Stimulated activated naive CD4-positive, alpha-beta T cell treated with Interleukin-2 at 50 U/mL for 16 hours (primary cell): ENCODE measurements around the gene DNAJC28.
A peak's percentile ranks its signal among the peaks of the same experiment; 100 is the strongest.
"Not testable (repeated sequence)": the region's sequence is repeated elsewhere in the genome, so short reads cannot be mapped to it uniquely, and the experiment has no call there.

Source experiments
- DNase-seq: peaks from one replicate; lab custom pipeline; 2025; lab: John Stamatoyannopoulos, UW

Gene DNAJC28

DNA sequence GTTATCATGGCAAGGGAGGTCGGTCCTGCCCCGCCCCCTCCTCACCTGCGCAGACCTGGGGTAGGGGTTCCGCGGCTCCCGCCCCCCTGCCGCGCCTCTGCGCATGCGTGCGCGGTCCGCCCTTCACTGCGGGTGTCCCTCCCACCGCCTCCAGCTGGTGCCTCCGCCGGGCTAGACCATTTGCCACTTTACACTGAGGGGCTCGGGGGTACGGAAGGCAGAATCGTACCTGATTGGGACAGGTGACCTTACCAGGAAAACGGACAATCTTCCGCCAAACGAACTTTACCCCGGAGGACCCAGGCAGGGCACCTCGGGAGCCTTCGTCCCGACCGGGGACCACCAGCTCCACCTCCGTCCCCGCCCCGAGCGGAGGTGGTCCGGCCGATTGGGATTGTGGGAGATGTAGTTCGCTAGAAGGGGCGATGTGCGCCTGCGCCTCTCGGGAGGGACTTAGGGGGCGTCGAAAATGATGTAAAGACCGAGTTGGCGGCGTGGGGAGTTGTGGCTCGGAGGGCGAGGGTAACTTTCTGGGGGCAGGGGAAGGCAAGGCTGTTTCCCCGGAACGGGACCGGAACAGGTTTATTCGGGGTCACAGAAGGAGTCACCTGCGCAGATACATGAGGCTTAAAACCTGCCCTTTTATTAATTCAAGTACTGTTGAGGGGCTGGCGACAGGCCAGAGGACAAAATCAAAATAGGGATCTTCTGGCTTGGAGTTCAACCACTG, at the start of gene DNAJC28:
Gene DNAJC28, minus strand, starts transcription at position 344 of the 730 bp plus-strand sequence. CDS start 2,323 bp downstream, outside the sequence.
- peak; percentile 89 for DNase-seq

- no peak for DNase-seq
Measured at GRCh38 chr21:33541105-33541711, 49.7 kb upstream of the DNAJC28 start.

DNA sequence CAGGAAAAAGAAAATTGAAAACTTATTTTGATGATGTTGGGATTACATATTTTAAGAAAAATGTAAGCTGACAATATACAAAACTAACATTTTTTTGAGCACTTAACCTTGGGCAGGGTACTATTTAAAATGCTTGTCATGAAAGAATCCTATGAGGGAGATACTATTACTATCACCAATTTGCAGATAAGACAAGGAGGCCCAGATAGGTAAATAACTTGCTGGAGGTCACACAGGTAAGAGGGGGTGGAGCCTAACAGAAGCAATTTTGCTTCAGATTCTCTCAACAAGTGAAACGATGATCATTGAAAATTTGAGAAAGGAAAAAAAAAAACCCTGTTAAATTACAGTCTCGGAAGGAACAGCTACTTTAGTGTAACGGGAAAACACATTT, 49.2 kb upstream of the DNAJC28 start:
- DNase-seq, result no peak

- DNase-seq, result no peak
Measured at GRCh38 chr21:33539616-33540015, 48.1 kb upstream of the DNAJC28 start.

- DNase-seq, result no peak
Measured at GRCh38 chr21:33537212-33537611, 45.7 kb upstream of the DNAJC28 start.

- no peak for DNase-seq
Measured at GRCh38 chr21:33531007-33531406, 39.5 kb upstream of the DNAJC28 start.

DNA sequence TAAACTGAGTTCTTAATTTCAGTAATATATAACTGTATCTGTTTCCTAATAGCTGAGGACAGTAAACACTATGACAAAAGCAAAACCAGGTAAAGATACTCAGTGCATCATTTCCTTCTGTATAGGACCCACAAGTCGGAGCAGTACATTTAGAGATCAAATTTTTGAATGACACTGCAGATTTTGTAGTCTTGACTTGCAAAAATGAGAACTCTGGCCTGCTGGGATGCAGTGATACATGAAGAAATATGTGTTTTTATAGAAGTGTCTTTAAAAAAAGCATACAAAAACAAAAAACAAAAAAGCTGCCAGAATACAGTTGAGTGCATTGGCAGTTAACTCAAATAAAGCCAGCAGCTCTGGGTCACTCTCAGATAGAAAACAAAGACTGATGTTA, 31.4 kb upstream of the DNAJC28 start:
- no peak for DNase-seq

DNA sequence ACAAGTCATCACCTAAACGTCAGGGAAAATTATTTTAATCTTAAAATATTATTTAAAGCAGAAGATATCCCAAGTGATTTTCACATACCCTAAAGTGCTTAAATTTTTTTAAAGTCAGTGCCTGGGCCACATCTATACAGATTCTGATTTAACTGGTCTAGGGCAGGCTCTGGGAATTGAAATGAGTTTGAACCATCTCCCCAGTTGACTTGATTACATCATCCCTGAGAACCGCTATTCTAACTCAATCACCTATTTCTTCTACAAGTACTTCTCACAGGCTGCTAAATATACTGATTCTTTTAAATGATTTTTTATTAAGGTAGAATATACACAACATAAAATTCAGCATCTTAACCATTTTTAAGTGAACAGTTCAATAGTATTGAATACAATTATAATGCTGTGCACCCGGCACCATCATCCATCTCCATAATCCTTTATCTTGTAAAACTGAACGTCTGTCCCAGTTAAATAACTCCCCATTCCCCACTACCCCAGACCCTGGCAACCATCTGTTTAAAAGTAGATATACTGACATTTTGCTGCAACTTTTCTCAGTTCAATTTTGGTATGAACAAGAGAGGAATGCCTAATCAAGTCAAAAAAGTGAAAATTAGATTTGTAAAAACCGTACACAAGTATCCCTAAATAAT, 30.9 kb upstream of the DNAJC28 start:
- DNase-seq, result no peak

DNA sequence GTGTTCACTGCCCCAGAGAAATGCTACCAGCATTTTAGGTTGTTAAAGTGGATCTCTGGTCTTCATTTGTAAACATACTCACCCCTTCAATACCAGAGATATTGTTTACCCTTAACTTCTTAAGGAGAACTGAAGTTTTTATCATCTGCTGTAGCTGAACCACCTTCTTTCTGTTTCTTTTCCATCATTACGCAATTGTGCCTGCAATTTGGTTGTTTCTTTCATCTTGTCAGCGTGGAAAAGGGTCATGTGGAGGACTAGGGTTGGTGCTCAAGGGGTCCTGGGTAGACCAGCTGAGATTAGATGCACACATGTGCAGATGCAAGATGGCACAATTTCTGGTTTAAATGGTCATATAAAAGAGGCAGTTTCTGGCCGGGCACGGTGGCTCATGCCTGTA, 27.4 kb upstream of the DNAJC28 start:
- DNase-seq, result no peak

DNA sequence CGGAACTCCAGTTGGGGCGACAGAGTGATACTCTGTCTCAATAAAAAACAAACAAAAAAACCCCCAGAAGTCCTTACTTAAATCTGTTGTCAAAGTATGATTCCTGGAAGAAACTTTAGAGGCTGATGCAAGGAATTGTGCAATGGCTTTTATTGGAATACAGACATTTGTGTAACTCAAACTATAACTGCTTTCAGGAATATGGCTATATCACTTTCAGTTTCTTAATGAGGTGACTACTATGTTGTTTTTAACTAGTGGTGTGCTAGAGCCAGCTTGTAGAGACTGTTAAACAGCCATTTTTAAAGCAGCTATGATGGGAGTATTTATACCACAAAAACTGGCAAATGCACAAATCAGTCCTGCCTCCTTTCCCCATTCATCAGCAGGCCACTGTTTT, 22.7 kb upstream of the DNAJC28 start:
- DNase-seq, result no peak

GRCh38 chr21:33512481-33512880, 21.0 kb upstream of the DNAJC28 start:
- DNase-seq, result no peak

- no peak for DNase-seq
Measured at GRCh38 chr21:33511639-33512038, 20.1 kb upstream of the DNAJC28 start.

GRCh38 chr21:33510826-33511225, 19.3 kb upstream of the DNAJC28 start:
- DNase-seq, result no peak

GRCh38 chr21:33507003-33507402, 15.5 kb upstream of the DNAJC28 start:
- DNase-seq, result not testable (repeated sequence)

GRCh38 chr21:33505833-33506232, 14.3 kb upstream of the DNAJC28 start:
- no peak for DNase-seq

DNA sequence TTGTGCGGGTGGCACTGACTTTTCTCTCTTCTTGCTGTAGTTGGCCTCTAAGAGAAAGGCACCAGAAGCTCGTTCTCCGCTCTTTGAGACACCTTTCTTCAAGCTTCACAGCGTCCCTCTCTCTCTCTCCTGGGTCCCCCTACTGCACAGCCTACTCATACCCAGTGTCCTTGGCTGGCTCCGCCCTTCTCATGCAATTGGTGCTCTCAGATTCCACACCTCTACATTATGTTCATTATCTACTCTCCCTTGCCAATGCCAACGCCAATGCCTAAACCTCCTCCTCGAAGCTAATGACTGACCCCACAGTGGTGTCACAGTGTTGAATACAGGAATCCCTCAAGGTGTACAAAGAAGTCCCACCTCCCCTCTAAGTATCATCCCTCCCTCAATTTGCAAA, 4.8 kb upstream of the DNAJC28 start:
- DNase-seq, result no peak

DNA sequence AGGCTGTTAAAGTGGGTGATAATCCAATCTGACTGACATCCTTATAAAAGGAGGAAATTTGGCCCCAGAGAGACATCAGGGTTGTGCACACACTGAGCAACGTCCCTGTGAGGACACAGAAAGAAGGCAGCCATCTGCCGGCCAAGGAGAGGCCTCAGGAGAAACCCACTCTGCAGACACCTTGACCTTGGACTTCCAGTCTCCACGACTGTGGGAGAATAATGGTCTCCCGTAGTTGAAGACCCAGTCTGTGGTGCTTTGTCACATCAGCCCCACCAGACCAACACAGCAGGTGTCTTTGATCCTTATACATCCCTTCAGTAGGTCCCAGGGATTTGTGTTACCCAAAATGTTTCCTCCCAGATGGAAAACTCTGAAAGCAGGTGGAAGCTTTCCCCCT, 4.2 kb upstream of the DNAJC28 start:
- no peak for DNase-seq

DNA sequence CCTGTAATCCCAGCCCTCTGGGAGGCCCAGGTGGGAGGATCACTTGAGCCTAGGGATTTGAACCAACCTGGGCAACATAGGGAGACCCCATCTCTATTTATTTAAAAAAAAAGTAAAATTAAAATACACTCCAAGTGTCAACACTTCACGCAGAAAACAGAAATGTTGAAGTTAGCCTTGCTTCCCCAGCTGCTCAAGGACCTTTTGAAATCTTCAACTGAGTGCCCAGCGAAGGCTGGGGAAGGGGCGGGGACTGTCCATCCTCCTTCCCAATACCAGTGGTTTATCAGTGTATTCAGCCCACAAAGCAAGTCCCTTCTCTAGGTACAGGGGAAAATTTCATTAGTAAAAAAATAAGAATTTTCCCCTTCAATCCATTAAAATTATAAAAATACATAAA, 2.2 kb upstream of the DNAJC28 start:
- no peak for DNase-seq

DNA sequence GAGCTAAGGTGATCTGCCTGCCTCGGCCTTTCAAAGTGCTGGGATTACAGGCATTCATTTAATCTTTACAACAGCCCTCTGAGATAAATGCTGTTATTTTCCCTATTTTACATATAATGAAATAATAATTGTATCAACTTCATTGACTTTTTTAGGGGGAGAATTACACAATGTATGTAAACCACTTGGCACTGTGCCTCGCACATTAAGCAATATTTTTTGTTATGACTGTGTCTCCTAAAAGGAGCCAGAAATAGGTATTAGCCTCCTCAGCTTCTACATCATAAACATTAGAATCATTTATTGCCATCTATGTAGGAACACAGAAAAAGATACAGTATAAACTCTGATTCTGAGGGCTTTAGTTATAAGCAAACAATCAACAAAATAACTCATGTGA, 1.1 kb upstream of the DNAJC28 start:
- DNase-seq, result no peak

DNA sequence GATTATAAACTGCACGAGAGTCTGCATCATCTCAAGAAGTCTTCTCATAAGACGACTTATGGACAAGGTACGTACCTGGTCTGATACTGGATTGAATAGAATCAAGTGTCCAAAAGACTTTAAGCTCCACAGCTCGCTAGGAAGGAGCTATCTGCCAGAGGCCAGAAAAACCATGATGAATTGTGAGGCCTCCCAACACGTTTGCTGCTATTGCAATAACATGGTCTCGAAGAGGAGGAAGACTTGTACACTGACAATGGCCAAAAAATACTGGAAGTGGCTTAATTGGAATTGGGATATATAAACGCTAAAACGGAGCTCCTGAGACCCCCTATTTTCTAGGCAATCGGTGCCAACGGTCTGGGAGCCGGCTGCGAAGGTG, 534 bp downstream of the DNAJC28 start:
- no peak for DNase-seq

DNA sequence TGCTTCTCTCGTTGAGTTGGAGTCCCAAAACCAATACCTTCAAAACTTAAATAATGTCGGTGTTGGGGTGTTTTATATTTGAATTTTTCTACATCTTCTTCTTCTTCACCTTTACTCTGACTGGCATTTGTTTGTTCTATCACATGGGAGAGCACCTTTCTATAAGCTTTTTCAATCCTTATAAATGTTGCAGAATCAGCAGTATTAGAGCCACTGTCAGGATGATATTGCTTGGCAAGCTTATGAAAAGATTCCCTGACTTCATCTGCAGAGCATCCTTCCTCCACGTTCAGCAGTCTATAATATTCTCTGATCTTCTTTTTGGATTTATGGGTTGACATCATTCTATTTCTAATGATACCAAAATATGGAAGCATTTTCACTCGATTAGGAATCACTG, 2.6 kb downstream of the DNAJC28 start:
- no peak for DNase-seq

DNA sequence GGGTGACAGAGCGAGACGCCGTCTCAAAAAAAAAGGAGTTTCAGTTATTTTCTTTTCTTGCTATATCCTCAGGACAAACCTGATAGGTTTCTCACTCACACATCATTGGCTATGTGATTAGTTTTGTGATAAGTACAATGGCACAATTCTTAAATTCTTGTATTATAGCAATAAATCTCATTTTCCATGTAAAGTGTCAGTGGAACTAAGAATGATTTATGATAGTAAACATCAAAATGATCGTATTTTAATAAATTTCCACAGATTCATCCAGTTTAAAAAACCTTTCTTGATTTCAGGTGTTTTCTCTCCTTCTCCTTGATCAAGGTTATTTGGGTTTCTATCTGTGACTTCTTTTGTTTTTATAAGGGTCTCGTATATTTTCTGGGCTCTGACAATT, 3.5 kb downstream of the DNAJC28 start:
- DNase-seq, result no peak

DNA sequence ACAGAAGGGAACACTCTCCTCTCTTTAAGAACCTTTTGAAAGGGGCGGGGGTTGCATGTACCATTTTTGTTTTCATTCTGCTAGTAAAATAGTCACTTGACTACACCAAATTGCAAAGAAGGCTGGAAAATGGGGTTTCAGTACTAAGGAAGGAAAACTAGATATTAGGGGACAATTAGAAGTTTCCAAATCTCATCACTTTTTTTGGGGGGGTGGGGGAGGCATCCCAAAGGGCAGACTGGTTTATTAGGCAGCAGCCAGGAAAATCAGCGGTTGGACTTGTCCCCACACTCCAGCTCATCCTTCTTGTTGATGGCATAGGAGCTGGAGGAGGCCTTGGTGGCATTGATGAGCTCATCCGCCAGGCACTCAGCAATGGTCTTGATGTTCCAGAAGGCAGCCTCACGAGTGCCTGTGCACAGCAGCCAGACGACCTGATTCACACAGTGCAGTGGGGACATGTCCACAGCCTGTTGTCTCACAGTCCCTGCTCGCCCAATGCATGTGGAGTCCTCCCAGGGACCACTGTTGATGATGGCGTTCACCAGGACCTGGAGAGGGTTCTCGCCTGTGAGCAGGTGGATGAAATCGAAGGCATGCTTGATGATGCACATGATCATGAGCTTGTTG, 10.1 kb downstream of the DNAJC28 start:
- no peak for DNase-seq
